ENCODE results near the gene KIAA0825. TPM values are rescaled to one million over a fixed set of nuclear protein-coding genes. Genes with fewer than 3 reads are reported as not detected.

The KIAA0825 gene
- total and polyA plus RNA-seq, 2 of the 8 experiments (the other 6 are each of a cell fraction or from before 2014, with no cell fraction given), result 0.60 to 1.0 TPM

DNA sequence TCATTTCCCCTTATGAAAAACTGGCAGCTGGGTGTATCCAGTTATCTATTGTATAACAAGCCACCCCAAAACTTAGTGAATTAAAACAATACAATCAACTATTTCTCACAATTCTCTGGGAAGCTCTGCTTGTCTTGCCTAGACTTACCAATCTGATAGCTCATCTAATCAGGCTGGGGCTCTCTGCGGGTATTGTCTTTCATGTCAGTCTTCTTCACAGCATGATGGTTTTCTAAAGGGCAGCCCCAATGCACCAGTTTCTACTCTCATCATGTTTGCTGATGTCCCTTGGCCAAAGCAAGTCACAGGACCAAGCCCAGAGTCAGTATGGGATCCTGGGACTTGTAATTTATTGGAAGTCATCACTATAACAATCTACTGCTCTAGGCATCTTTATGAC is 433.5 kb downstream of the KIAA0825 start:
- Histone ChIP-seq H3K56ac (replicated peaks; ENCODE audit: insufficient read length, low read depth, low read length) (no peak overlapping the region), H3K23ac (ENCODE audit: insufficient read length) (no peak overlapping the region), H3K23me2 (ENCODE audit: low read depth, low read length) (no peaks in the 10 kb centered on the region), H3K79me2 (ENCODE audit: control insufficient read depth in 1 of 2, insufficient read depth in 2 of 2, low read length in 2 of 2) (peaks cover 0 to 4% of the 10 kb centered on the region in 2 experiments; a peak in 1 of 4 replicates), H3K4me2 (ENCODE audit: insufficient read depth in 1 of 2, low read depth in 2 of 2, low read length in 2 of 2) (no peak overlapping the region), H3K18ac (ENCODE audit: extremely low read depth, low read length) (no peak overlapping the region), H3K4me1 (replicated peaks in 1 of 4; ENCODE audit: control insufficient read depth in 3 of 4, insufficient read depth in 4 of 4, low read length in 3 of 4) (peaks cover 0 to 4% (median 2%) of the 10 kb centered on the region in 4 experiments; a peak in 3 of 7 replicates), H2BK15ac (ENCODE audit: low read length) (no peak overlapping the region), H3K27me3 (replicated peaks in 1 of 4; ENCODE audit: control insufficient read depth in 3 of 4, extremely low read depth in 1 of 4, insufficient read depth in 3 of 4, low read length in 3 of 4) (no peaks in the 10 kb centered on the region), H3K9me3 (ENCODE audit: insufficient read depth in 2 of 2, low read depth in 1 of 2, low read length in 1 of 2) (no peaks in the 10 kb centered on the region), H3K4me3 (ENCODE audit: extremely low read depth in 1 of 4, insufficient read depth in 2 of 4, low read depth in 3 of 4, low read length in 4 of 4) (no peak overlapping the region), H4K91ac (replicated peaks; ENCODE audit: insufficient read length, low read length) (no peak overlapping the region), H3K9ac (replicated peaks in 1 of 4; ENCODE audit: extremely low read depth in 1 of 4, low read depth in 3 of 4, low read length in 3 of 4) (no peak overlapping the region), H3K27ac (ENCODE audit: low read depth, low read length) (no peak overlapping the region), H4K20me1 (replicated peaks in 1 of 2; ENCODE audit: control insufficient read depth in 1 of 2, insufficient read depth in 2 of 2, low read length in 2 of 2) (peaks cover 0 to 1% of the 10 kb centered on the region in 2 experiments), H2BK12ac (ENCODE audit: low read depth, low read length) (no peak overlapping the region), H2AFZ (ENCODE audit: low read length) (no peak overlapping the region), H3K14ac (ENCODE audit: insufficient read length) (no peak overlapping the region), H4K5ac (ENCODE audit: insufficient read length, low read depth, low read length) (no peak overlapping the region), H2BK5ac (ENCODE audit: low read depth, low read length) (no peak overlapping the region), H3K4ac (replicated peaks; ENCODE audit: insufficient read length, low read depth, low read length) (no peak overlapping the region), H2BK20ac (ENCODE audit: low read length) (no peak overlapping the region), H3K36me3 (ENCODE audit: control insufficient read depth in 2 of 4, insufficient read depth in 4 of 4, low read length in 3 of 4) (no peaks in the 10 kb centered on the region), H3K79me1 (ENCODE audit: low read depth, low read length) (no peaks in the 10 kb centered on the region), H2BK120ac (replicated peaks; ENCODE audit: low read depth, low read length) (no peak overlapping the region), H4K8ac (ENCODE audit: extremely low read depth, insufficient read depth, low read length) (no peak overlapping the region), H2AK5ac (ENCODE audit: low read depth, low read length) (no peak overlapping the region)
- no peak for FAIRE-seq
- TF ChIP-seq JUND (IDR thresholded peaks at IDR 0.05; ENCODE audit: low read length), result no peak
- no peak for TF ChIP-seq MAFK (IDR thresholded peaks at IDR 0.05; ENCODE audit: low read depth, low read length)
- TF ChIP-seq ASH2L (IDR thresholded peaks at IDR 0.05; ENCODE audit: low read length), result no peak
- TF ChIP-seq RNF2 (IDR thresholded peaks at IDR 0.05; ENCODE audit: borderline replicate concordance, low read depth, low read length, missing control alignments, poor library complexity, severe bottlenecking), result no peak
- no peak for TF ChIP-seq TAF7 (optimal IDR thresholded peaks at IDR 0.05; ENCODE audit: borderline replicate concordance, low read depth, low read length)
- POLR2A ChIA-PET (ENCODE audit: partially characterized antibody), result interaction anchor here (1.3 kb wide), 1 partner anchor 14 kb away, joined by 3 read pairs; no protein-coding TSS in a partner anchor
- 63% methylated on average over 1 of the region's 1 CpG; no CpG with 5 or more reads in 1 of the 2 experiments for WGBS, 2 experiments (ENCODE audit: extremely low coverage in 1 of 2, insufficient coverage in 1 of 2, insufficient read length in 1 of 2, insufficient replicate concordance in 2 of 2, low coverage in 1 of 2, low lambda C conversion rate in 2 of 2, missing lambda C conversion rate in 1 of 2)
- DNase-seq (ENCODE audit: low read depth in 1 of 2, low spot score in 2 of 2), result no peak
- CTCF ChIA-PET (ENCODE audit: partially characterized antibody), result interaction anchor here (0.9 to 1.1 kb wide), 3 partner anchors 25 to 38 kb away, joined by 3 to 4 read pairs (median 3); no protein-coding TSS in a partner anchor
